ENCODE results near the gene U2AF1L4.
A peak's percentile ranks its signal among the peaks of the same experiment; 100 is the strongest.

U2AF1L4 gene

GRCh38 chr19:35748106-35749020 lies 3.1 kb upstream of the U2AF1L4 start, which contains the start of gene LIN37:
Gene LIN37 (plus strand): TSS chr19:35748576. CDS start chr19:35748725, 149 bp downstream.
- H3K4me1 Mint-ChIP-seq (ENCODE audit: low read depth): peaks cover 33% of the 10 kb centered on the region
- H3K27ac Mint-ChIP-seq: peak within 1 kb of the TSS; percentile 92
- peak; percentile 99 for DNase-seq (ENCODE audit: low spot score)
- H3K4me3 Mint-ChIP-seq: peak within 1 kb of the TSS; percentile 94
- no peaks in the 10 kb centered on the region for H3K27me3 Mint-ChIP-seq (ENCODE audit: low read depth)
- H3K36me3 Mint-ChIP-seq (ENCODE audit: low read depth): peaks cover 10% of the 10 kb centered on the region
- H3K9me3 Mint-ChIP-seq: no peaks in the 10 kb centered on the region

GRCh38 chr19:35746531-35746930 lies 1.3 kb upstream of the U2AF1L4 start:
- Mint-ChIP-seq H3K4me1 (ENCODE audit: low read depth) (peaks cover 43% of the 10 kb centered on the region), H3K36me3 (ENCODE audit: low read depth) (peaks cover 15% of the 10 kb centered on the region), H3K9me3 (no peaks in the 10 kb centered on the region), H3K27ac (peak overlapping the region; percentile 100), H3K27me3 (ENCODE audit: low read depth) (no peaks in the 10 kb centered on the region), H3K4me3 (peak overlapping the region; percentile 91)
- DNase-seq (ENCODE audit: low spot score): no peak

GRCh38 chr19:35746087-35746462 lies 857 bp upstream of the U2AF1L4 start:
- peak overlapping the region; percentile 91 for H3K4me3 Mint-ChIP-seq
- peaks cover 15% of the 10 kb centered on the region for H3K36me3 Mint-ChIP-seq (ENCODE audit: low read depth)
- H3K27ac Mint-ChIP-seq: peak overlapping the region; percentile 100
- no peaks in the 10 kb centered on the region for H3K27me3 Mint-ChIP-seq (ENCODE audit: low read depth)
- no peak for DNase-seq (ENCODE audit: low spot score)
- H3K9me3 Mint-ChIP-seq: no peaks in the 10 kb centered on the region
- H3K4me1 Mint-ChIP-seq (ENCODE audit: low read depth): peaks cover 43% of the 10 kb centered on the region

GRCh38 chr19:35744430-35745327 lies 539 bp downstream of the U2AF1L4 start:
- peaks cover 15% of the 10 kb centered on the region for H3K36me3 Mint-ChIP-seq (ENCODE audit: low read depth)
- no peaks in the 10 kb centered on the region for H3K9me3 Mint-ChIP-seq
- H3K27ac Mint-ChIP-seq: peak overlapping the region; percentile 100
- H3K4me3 Mint-ChIP-seq: peak overlapping the region; percentile 91
- peaks cover 45% of the 10 kb centered on the region for H3K4me1 Mint-ChIP-seq (ENCODE audit: low read depth)
- DNase-seq (ENCODE audit: low spot score): peak; percentile 92
- no peaks in the 10 kb centered on the region for H3K27me3 Mint-ChIP-seq (ENCODE audit: low read depth)

- no peak for DNase-seq (ENCODE audit: low spot score)
- Mint-ChIP-seq H3K27me3 (ENCODE audit: low read depth) (no peaks in the 10 kb centered on the region), H3K4me3 (peak overlapping the region; percentile 91), H3K36me3 (ENCODE audit: low read depth) (peaks cover 16% of the 10 kb centered on the region), H3K9me3 (no peaks in the 10 kb centered on the region), H3K4me1 (ENCODE audit: low read depth) (peaks cover 45% of the 10 kb centered on the region), H3K27ac (peak overlapping the region; percentile 100)
Measured at GRCh38 chr19:35743640-35744429, 1.4 kb downstream of the U2AF1L4 start.

- Mint-ChIP-seq H3K36me3 (ENCODE audit: low read depth) (peaks cover 24% of the 10 kb centered on the region), H3K4me1 (ENCODE audit: low read depth) (peaks cover 41% of the 10 kb centered on the region), H3K27me3 (ENCODE audit: low read depth) (no peaks in the 10 kb centered on the region), H3K27ac (peak within 1 kb of the TSS; percentile 95), H3K9me3 (no peaks in the 10 kb centered on the region), H3K4me3 (peak within 1 kb of the TSS; percentile 91)
- DNase-seq (ENCODE audit: low spot score): peak; percentile 88
Measured at GRCh38 chr19:35742121-35742724, 3.0 kb downstream of the U2AF1L4 start, which contains the start of gene IGFLR1. Gene IGFLR1 (minus strand): TSS chr19:35742452. CDS start chr19:35741180, 1,272 bp downstream.

GRCh38 chr19:35741203-35741515 lies 4.1 kb downstream of the U2AF1L4 start:
- no peaks in the 10 kb centered on the region for H3K27me3 Mint-ChIP-seq (ENCODE audit: low read depth)
- no peak for DNase-seq (ENCODE audit: low spot score)
- H3K27ac Mint-ChIP-seq: peak overlapping the region; percentile 92
- H3K4me1 Mint-ChIP-seq (ENCODE audit: low read depth): peaks cover 40% of the 10 kb centered on the region
- peak overlapping the region; percentile 90 for H3K4me3 Mint-ChIP-seq
- no peaks in the 10 kb centered on the region for H3K9me3 Mint-ChIP-seq
- H3K36me3 Mint-ChIP-seq (ENCODE audit: low read depth): peaks cover 33% of the 10 kb centered on the region

- DNase-seq (ENCODE audit: low spot score): peak; percentile 95
- peaks cover 39% of the 10 kb centered on the region for H3K4me1 Mint-ChIP-seq (ENCODE audit: low read depth)
Measured at GRCh38 chr19:35740423-35741202, 4.6 kb downstream of the U2AF1L4 start.

GRCh38 chr19:35740108-35740422 lies 5.2 kb downstream of the U2AF1L4 start:
- DNase-seq (ENCODE audit: low spot score): no peak
- Mint-ChIP-seq H3K4me1 (ENCODE audit: low read depth) (peaks cover 36% of the 10 kb centered on the region), H3K9me3 (no peaks in the 10 kb centered on the region), H3K4me3 (peak overlapping the region; percentile 90), H3K36me3 (ENCODE audit: low read depth) (peaks cover 37% of the 10 kb centered on the region), H3K27ac (peak overlapping the region; percentile 92), H3K27me3 (ENCODE audit: low read depth) (no peaks in the 10 kb centered on the region)

More at GRCh38 chr19:35740423-35741202, 4.6 kb downstream of the U2AF1L4 start:
- H3K27ac Mint-ChIP-seq: peak overlapping the region; percentile 92
- no peaks in the 10 kb centered on the region for H3K27me3 Mint-ChIP-seq (ENCODE audit: low read depth)
- peak overlapping the region; percentile 90 for H3K4me3 Mint-ChIP-seq
- no peaks in the 10 kb centered on the region for H3K9me3 Mint-ChIP-seq
- peaks cover 36% of the 10 kb centered on the region for H3K36me3 Mint-ChIP-seq (ENCODE audit: low read depth)

- Mint-ChIP-seq H3K9me3 (no peaks in the 10 kb centered on the region), H3K27me3 (ENCODE audit: low read depth) (no peaks in the 10 kb centered on the region), H3K4me3 (peak overlapping the region; percentile 62), H3K4me1 (ENCODE audit: low read depth) (peaks cover 33% of the 10 kb centered on the region), H3K36me3 (ENCODE audit: low read depth) (peaks cover 43% of the 10 kb centered on the region), H3K27ac (no peak overlapping the region)
- no peak for DNase-seq (ENCODE audit: low spot score)
Measured at GRCh38 chr19:35739275-35740107, 5.7 kb downstream of the U2AF1L4 start.

GRCh38 chr19:35738887-35739229 lies 6.4 kb downstream of the U2AF1L4 start:
- Mint-ChIP-seq H3K9me3 (no peaks in the 10 kb centered on the region), H3K4me3 (no peak overlapping the region), H3K27ac (no peak overlapping the region), H3K27me3 (ENCODE audit: low read depth) (no peaks in the 10 kb centered on the region), H3K36me3 (ENCODE audit: low read depth) (peaks cover 48% of the 10 kb centered on the region), H3K4me1 (ENCODE audit: low read depth) (peaks cover 28% of the 10 kb centered on the region)
- DNase-seq (ENCODE audit: low spot score): no peak

Data from T-helper 2 cell treated with Interferon-gamma antibody and Interleukin-4, amounts not matched to agents 5 μg/mL and 100 μg/mL, for 36 hours (primary cell).